Peyer's patch (tissue), 4 donors: ENCODE results near the gene SMARCA2.

Experiments
- CTCF ChIP-seq, 6 experiments: fragments of 450-650 bp in 4 of 6; fragments of 200-600 bp in 2 of 6; sonication (generic) in 1 of 6; IDR thresholded peaks; one replicate each; pipeline ENCODE4 v1.5.1; 2017 to 2019; ENCODE audit warnings: antibody characterized with exemption in 6 of 6, mild to moderate bottlenecking in 3 of 6, moderate library complexity in 1 of 6
- POLR2A ChIP-seq, 2 donors: fragments of 450-650 bp; IDR thresholded peaks; one replicate each; pipeline ENCODE4 v1.5.1; 2017; ENCODE audit warnings: antibody characterized with exemption in 2 of 2, mild to moderate bottlenecking in 2 of 2, moderate library complexity in 2 of 2

GRCh38 chr9:1980387-1980786 lies 34.8 kb upstream of the SMARCA2 start:
- no peak for TF ChIP-seq CTCF (IDR thresholded peaks at IDR 0.05)
- no peak for TF ChIP-seq POLR2A (IDR thresholded peaks at IDR 0.05)
